ENCODE results near the gene SCN1A. TPM values are rescaled to one million over a fixed set of nuclear protein-coding genes. Genes with fewer than 3 reads are reported as not detected.

The SCN1A gene
- total and polyA plus RNA-seq, 2 of the 8 experiments (the other 6 are each of a cell fraction or from before 2014, with no cell fraction given) = 0.18 to 1.9 TPM

GRCh38 chr2:165989851-165990250 lies 138.0 kb downstream of the SCN1A start:
- H2BK5ac ChIP-seq (ENCODE audit: low read depth, low read length) = no peak overlapping the region
- FAIRE-seq = no peak
- 59% methylated on average over 1 of the region's 1 CpG; no CpG with 5 or more reads in 1 of the 2 experiments for WGBS, 2 experiments (ENCODE audit: extremely low coverage in 1 of 2, insufficient coverage in 1 of 2, insufficient read length in 1 of 2, insufficient replicate concordance in 2 of 2, low coverage in 1 of 2, low lambda C conversion rate in 2 of 2, missing lambda C conversion rate in 1 of 2)

More at GRCh38 chr2:165989851-165990250, 138.0 kb downstream of the SCN1A start:
- Histone ChIP-seq H3K23me2 (ENCODE audit: low read depth, low read length) (no peaks in the 10 kb centered on the region), H4K8ac (ENCODE audit: extremely low read depth, insufficient read depth, low read length) (no peak overlapping the region), H3K4me3 (ENCODE audit: extremely low read depth in 1 of 4, insufficient read depth in 2 of 4, low read depth in 3 of 4, low read length in 4 of 4) (no peak overlapping the region), H2BK20ac (ENCODE audit: low read length) (no peak overlapping the region), H3K4me1 (replicated peaks in 1 of 4; ENCODE audit: control insufficient read depth in 3 of 4, insufficient read depth in 4 of 4, low read length in 3 of 4) (no peaks in the 10 kb centered on the region), H3K23ac (ENCODE audit: insufficient read length) (no peak overlapping the region), H3K79me1 (ENCODE audit: low read depth, low read length) (no peaks in the 10 kb centered on the region), H3K79me2 (ENCODE audit: control insufficient read depth in 1 of 2, insufficient read depth in 2 of 2, low read length in 2 of 2) (no peaks in the 10 kb centered on the region), H3K56ac (replicated peaks; ENCODE audit: insufficient read length, low read depth, low read length) (no peak overlapping the region), H2BK12ac (ENCODE audit: low read depth, low read length) (no peak overlapping the region), H3K27ac (ENCODE audit: low read depth, low read length) (no peak overlapping the region), H4K20me1 (replicated peaks in 1 of 2; ENCODE audit: control insufficient read depth in 1 of 2, insufficient read depth in 2 of 2, low read length in 2 of 2) (no peaks in the 10 kb centered on the region), H2AK5ac (ENCODE audit: low read depth, low read length) (no peak overlapping the region), H3K9me3 (ENCODE audit: insufficient read depth in 2 of 2, low read depth in 1 of 2, low read length in 1 of 2) (no peaks in the 10 kb centered on the region), H2BK15ac (ENCODE audit: low read length) (no peak overlapping the region), H3K36me3 (ENCODE audit: control insufficient read depth in 2 of 4, insufficient read depth in 4 of 4, low read length in 3 of 4) (no peaks in the 10 kb centered on the region), H2AFZ (ENCODE audit: low read length) (no peak overlapping the region), H4K5ac (ENCODE audit: insufficient read length, low read depth, low read length) (no peak overlapping the region), H3K14ac (ENCODE audit: insufficient read length) (no peak overlapping the region), H3K27me3 (replicated peaks in 1 of 4; ENCODE audit: control insufficient read depth in 3 of 4, extremely low read depth in 1 of 4, insufficient read depth in 3 of 4, low read length in 3 of 4) (no peaks in the 10 kb centered on the region), H3K4ac (replicated peaks; ENCODE audit: insufficient read length, low read depth, low read length) (no peak overlapping the region), H4K91ac (replicated peaks; ENCODE audit: insufficient read length, low read length) (no peak overlapping the region), H3K9ac (replicated peaks in 1 of 4; ENCODE audit: extremely low read depth in 1 of 4, low read depth in 3 of 4, low read length in 3 of 4) (no peak overlapping the region), H3K4me2 (ENCODE audit: insufficient read depth in 1 of 2, low read depth in 2 of 2, low read length in 2 of 2) (no peak overlapping the region), H2BK120ac (replicated peaks; ENCODE audit: low read depth, low read length) (no peak overlapping the region), H3K18ac (ENCODE audit: extremely low read depth, low read length) (no peak overlapping the region)
- ChIA-PET POLR2A (ENCODE audit: partially characterized antibody) (no interaction called here), CTCF (ENCODE audit: partially characterized antibody) (no interaction called here)
- TF ChIP-seq ZNF274 (IDR thresholded peaks at IDR 0.05; ENCODE audit: borderline replicate concordance, extremely low read depth, low read length) (no peak), SIRT6 (IDR thresholded peaks at IDR 0.05; ENCODE audit: low read length) (no peak), POLR2A (IDR thresholded peaks at IDR 0.05; ENCODE audit: control extremely low read depth in 1 of 2, low read depth in 2 of 2, low read length in 2 of 2) (no peak), KDM4A (IDR thresholded peaks at IDR 0.05; ENCODE audit: low read depth, low read length, severe bottlenecking) (no peak), SRF (IDR thresholded peaks at IDR 0.05; ENCODE audit: low read depth, low read length) (no peak), MAFK (IDR thresholded peaks at IDR 0.05; ENCODE audit: low read depth, low read length) (no peak), TBP (IDR thresholded peaks at IDR 0.05; ENCODE audit: low read depth, low read length) (no peak), SUZ12 (IDR thresholded peaks at IDR 0.05; ENCODE audit: low read length) (no peak), TAF7 (optimal IDR thresholded peaks at IDR 0.05; ENCODE audit: borderline replicate concordance, low read depth, low read length) (no peak)
- DNase-seq (ENCODE audit: low read depth in 1 of 2, low spot score in 2 of 2) = no peak
